ENCODE data around the gene TLCD1. TPM values are rescaled to one million over a fixed set of nuclear protein-coding genes. Genes with fewer than 3 reads are reported as not detected.

Gene TLCD1, protein sequence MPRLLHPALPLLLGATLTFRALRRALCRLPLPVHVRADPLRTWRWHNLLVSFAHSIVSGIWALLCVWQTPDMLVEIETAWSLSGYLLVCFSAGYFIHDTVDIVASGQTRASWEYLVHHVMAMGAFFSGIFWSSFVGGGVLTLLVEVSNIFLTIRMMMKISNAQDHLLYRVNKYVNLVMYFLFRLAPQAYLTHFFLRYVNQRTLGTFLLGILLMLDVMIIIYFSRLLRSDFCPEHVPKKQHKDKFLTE
- 10 to 100 TPM in 2 of 3 donors, 1 to 10 TPM in 1; 4.8 to 21.3 (median 16.8) TPM for total RNA-seq
- long read RNA-seq, donor 1, partial matches to known transcripts = 0 of 2 reads
- long read RNA-seq, donor 1, other reads (novel, unspliced or antisense) = 0 of 2 reads
- long read RNA-seq, donor 2, transcript TLCD1-201 (4 exons, 1,017 nt) = major isoform, 7 of 8 reads
- long read RNA-seq, donor 2, partial matches to known transcripts = 0 of 8 reads
- long read RNA-seq, donor 2, other reads (novel, unspliced or antisense) = 1 of 8 reads

DNA sequence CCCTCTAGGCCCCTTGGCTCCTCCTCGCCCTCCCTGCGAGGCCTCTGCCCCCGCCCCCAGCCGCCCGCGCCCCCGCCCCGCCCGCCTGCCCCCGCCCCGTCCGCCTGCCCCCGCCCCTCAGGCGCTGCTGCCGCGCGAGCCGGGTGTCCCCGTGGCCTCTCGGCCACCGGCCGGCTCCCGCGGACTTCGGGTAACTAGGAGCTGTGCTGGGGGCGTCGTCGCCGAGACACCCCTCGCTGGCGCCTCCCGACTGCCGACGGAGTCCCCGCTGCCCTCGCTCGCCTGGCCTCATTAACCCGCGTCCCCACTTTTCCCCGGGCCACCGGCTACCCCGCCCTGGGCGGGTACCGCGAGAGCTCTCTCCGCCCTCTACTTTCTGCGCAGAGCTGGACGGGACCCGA is at the start of gene TLCD1:
Gene TLCD1, minus strand, starts transcription at position 8 of the 401 bp plus-strand sequence. CDS start 136 bp downstream, outside the sequence.
- peak; percentile 84 to 89 (median 88) for DNase-seq
- Histone ChIP-seq H3K36me3 (ENCODE audit: low read depth) (peaks cover 9% of the 10 kb centered on the region), H3K4me1 (ENCODE audit: low read depth) (peaks cover 54% of the 10 kb centered on the region), H3K9me3 (no peaks in the 10 kb centered on the region), H3K4me3 (peak within 1 kb of the TSS; percentile 40)
- intact Hi-C loops (cut with DNase I, micrococcal nuclease) = no loop called here
- TF ChIP-seq, protein P1, sequence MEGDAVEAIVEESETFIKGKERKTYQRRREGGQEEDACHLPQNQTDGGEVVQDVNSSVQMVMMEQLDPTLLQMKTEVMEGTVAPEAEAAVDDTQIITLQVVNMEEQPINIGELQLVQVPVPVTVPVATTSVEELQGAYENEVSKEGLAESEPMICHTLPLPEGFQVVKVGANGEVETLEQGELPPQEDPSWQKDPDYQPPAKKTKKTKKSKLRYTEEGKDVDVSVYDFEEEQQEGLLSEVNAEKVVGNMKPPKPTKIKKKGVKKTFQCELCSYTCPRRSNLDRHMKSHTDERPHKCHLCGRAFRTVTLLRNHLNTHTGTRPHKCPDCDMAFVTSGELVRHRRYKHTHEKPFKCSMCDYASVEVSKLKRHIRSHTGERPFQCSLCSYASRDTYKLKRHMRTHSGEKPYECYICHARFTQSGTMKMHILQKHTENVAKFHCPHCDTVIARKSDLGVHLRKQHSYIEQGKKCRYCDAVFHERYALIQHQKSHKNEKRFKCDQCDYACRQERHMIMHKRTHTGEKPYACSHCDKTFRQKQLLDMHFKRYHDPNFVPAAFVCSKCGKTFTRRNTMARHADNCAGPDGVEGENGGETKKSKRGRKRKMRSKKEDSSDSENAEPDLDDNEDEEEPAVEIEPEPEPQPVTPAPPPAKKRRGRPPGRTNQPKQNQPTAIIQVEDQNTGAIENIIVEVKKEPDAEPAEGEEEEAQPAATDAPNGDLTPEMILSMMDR (IDR thresholded peaks at IDR 0.05) = no peak
- peak; percentile 41 for ATAC-seq

DNA sequence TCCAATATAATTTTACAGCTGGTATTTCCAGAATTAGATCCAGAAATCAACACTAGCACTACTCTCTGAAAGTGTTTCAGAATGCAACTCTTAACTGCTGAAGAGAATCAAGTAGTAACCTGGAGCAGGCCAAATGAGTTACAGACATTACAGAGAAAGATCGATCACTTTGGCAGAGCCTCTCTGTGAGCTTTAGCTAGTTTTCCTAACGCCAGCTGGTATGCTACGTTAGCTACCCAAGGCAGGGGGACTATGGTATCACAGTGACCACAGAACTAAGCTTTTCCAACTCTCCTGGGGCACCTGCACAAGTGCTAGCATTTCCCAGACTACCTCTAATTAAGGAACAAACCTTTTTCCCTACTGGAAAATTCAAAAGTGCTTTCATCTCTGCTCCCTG is 48.2 kb upstream of the TLCD1 start:
- no peaks in the 10 kb centered on the region for H3K36me3 ChIP-seq (ENCODE audit: low read depth)
- ATAC-seq = no peak
- intact Hi-C loops (cut with DNase I, micrococcal nuclease) = no loop called here

DNA sequence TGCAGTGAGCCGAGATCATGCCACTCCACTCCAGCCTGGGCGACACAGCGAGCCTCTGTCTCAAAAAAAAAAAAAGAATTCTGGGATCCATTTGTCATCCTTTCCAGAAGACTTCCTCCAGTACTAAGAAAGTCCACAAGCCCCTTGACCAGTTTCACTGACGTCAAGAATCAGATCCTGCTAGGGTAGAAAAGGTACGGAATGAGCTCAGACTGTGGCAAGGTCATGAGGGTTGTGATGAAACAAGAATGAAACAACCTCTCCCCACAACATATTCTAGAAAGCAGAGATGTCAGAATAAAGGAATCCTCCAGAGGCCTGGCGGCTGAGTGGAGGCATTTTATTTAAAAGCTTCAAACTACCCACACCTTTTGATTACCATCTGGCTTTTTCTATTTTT is 47.7 kb upstream of the TLCD1 start:
- no peak for DNase-seq
- TF ChIP-seq, protein P1 (IDR thresholded peaks at IDR 0.05) = no peak
- H3K9me3 ChIP-seq = no peaks in the 10 kb centered on the region
- no peak for ATAC-seq
- H3K4me3 ChIP-seq = no peak overlapping the region
- no peaks in the 10 kb centered on the region for H3K36me3 ChIP-seq (ENCODE audit: low read depth)
- no peaks in the 10 kb centered on the region for H3K4me1 ChIP-seq (ENCODE audit: low read depth)
- intact Hi-C loops (cut with DNase I, micrococcal nuclease) = no loop called here

More for the DNA sequence above, 48.2 kb upstream of the TLCD1 start:
- Histone ChIP-seq H3K9me3 (no peaks in the 10 kb centered on the region), H3K4me1 (ENCODE audit: low read depth) (no peaks in the 10 kb centered on the region), H3K4me3 (no peak overlapping the region)
- DNase-seq = no peak
- TF ChIP-seq, protein P1 (IDR thresholded peaks at IDR 0.05) = no peak

DNA sequence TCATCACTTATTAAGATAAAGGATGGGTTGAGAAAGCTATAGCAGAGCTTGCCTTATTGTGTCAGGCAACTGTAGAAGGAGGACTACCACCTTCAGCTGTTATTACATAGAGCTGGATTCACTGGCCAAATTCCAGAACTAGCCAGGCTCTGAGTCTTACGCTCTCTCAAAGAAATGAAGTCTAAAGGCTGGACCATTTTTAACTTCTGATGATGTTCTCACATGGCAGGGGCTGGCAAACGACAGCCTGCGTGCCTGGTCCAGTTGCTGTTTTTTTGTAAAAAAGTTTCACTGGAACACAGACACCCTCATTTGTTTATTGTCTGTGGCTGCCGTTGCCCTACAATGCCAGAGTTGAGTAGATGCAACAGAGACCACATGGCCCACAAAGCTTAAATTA is 39.0 kb upstream of the TLCD1 start:
- DNase-seq = no peak
- ATAC-seq = no peak
- Histone ChIP-seq H3K36me3 (ENCODE audit: low read depth) (no peaks in the 10 kb centered on the region), H3K9me3 (no peaks in the 10 kb centered on the region), H3K4me3 (no peak overlapping the region), H3K4me1 (ENCODE audit: low read depth) (peaks cover 9% of the 10 kb centered on the region)
- TF ChIP-seq, protein P1 (IDR thresholded peaks at IDR 0.05) = no peak
- intact Hi-C loops (cut with DNase I, micrococcal nuclease) = no loop called here

DNA sequence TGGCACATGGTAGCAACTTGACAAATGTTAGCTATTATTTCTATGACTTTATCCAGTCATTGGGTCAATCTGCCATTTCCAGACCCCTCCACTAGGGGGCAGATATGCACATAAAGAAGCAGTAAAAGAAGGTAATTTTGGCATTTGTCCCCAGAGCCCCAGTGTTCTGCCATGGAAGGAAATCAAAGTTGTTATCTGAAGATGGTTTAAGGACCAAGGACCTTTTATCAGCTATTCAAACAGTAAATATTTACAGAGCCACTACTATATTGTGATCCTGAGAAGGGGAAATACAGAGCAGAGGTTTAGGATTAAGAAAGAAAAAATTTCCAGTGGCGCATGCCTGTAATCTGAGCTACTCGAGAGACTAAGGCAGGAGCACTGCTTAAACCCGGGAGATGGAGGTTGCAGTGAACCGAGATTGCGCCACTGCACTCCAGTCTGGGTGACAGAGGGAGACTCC is 37.8 kb upstream of the TLCD1 start:
- intact Hi-C loops (cut with DNase I, micrococcal nuclease) = no loop called here
- ATAC-seq = peak; percentile 82
- H3K36me3 ChIP-seq (ENCODE audit: low read depth) = no peaks in the 10 kb centered on the region

More for the DNA sequence above, 37.8 kb upstream of the TLCD1 start:
- no peak overlapping the region for H3K4me3 ChIP-seq
- DNase-seq = peak in 1 of 3 donors; percentile 94
- H3K4me1 ChIP-seq (ENCODE audit: low read depth) = peaks cover 9% of the 10 kb centered on the region
- H3K9me3 ChIP-seq = no peaks in the 10 kb centered on the region
- TF ChIP-seq, protein P1 (IDR thresholded peaks at IDR 0.05) = peak; percentile 82

Measured in mucosa of descending colon (tissue), 3 donors.